Measurements from ENCODE around the gene NAT10. TPM values are rescaled to one million over a fixed set of nuclear protein-coding genes. Genes with fewer than 3 reads are reported as not detected.

NAT10 gene
- total and polyA plus RNA-seq, 2 experiments from 2014 or later, result 44.1 to 58.8 TPM

- Histone ChIP-seq H3K9me2 (ENCODE audit: insufficient read depth) (no peaks in the 10 kb centered on the region), H3K4me3 (no peak overlapping the region), H2AFZ (no peak overlapping the region), H3K4me2 (no peak overlapping the region), H3K79me2 (replicated peaks; ENCODE audit: insufficient read depth) (peaks cover 98% of the 10 kb centered on the region), H3K36me3 (ENCODE audit: insufficient read depth) (peaks cover 81% of the 10 kb centered on the region), H4K20me1 (replicated peaks; ENCODE audit: insufficient read depth) (peaks cover 68% of the 10 kb centered on the region), H3K27ac (ENCODE audit: low read depth) (no peak overlapping the region), H3K27me3 (ENCODE audit: insufficient read depth) (no peaks in the 10 kb centered on the region), H3K4me1 (ENCODE audit: insufficient read depth) (no peaks in the 10 kb centered on the region), H3F3A (replicated peaks; ENCODE audit: low read depth) (peaks cover 7% of the 10 kb centered on the region; the same call in 1 of the 2 replicates)
- no peaks in the 10 kb centered on the region for H3K27me3 Mint-ChIP-seq (ENCODE audit: insufficient read depth, low read depth, poor library complexity)
- peaks cover 86% of the 10 kb centered on the region for H3K36me3 Mint-ChIP-seq (ENCODE audit: low read depth)
- DNase-seq (ENCODE audit: low spot score) (no peak), ATAC-seq (no peak)
- H3K9me3 Mint-ChIP-seq, result no peaks in the 10 kb centered on the region
- no peak overlapping the region for H3K27ac Mint-ChIP-seq
- H3K4me3 Mint-ChIP-seq, result no peak overlapping the region
- TF ChIP-seq ZNF331 (CRISPR knock-in tag; IDR thresholded peaks at IDR 0.05; ENCODE audit: low read depth) (no peak), POLR2AphosphoS5 (IDR thresholded peaks at IDR 0.05; ENCODE audit: low read depth) (0 out of 2 replicates have a peak, but pooled peaks have one; percentile 9)
- H3K4me1 Mint-ChIP-seq, result peaks cover 2% of the 10 kb centered on the region; the same call in 1 of the 3 replicates
Observed at GRCh38 chr11:34074391-34074790, 31.0 kb upstream of the NAT10 start.

- DNase-seq (ENCODE audit: low spot score), result no peak
- H3K27me3 Mint-ChIP-seq (ENCODE audit: insufficient read depth, low read depth, poor library complexity), result no peaks in the 10 kb centered on the region
- Histone ChIP-seq H3K27ac (ENCODE audit: low read depth) (no peak overlapping the region), H4K20me1 (replicated peaks; ENCODE audit: insufficient read depth) (peaks cover 63% of the 10 kb centered on the region), H3K4me3 (no peak overlapping the region), H3K9me2 (ENCODE audit: insufficient read depth) (no peaks in the 10 kb centered on the region), H3K27me3 (ENCODE audit: insufficient read depth) (no peaks in the 10 kb centered on the region), H3K36me3 (ENCODE audit: insufficient read depth) (peaks cover 89% of the 10 kb centered on the region), H3K4me2 (no peak overlapping the region), H2AFZ (no peak overlapping the region), H3K79me2 (replicated peaks; ENCODE audit: insufficient read depth) (peaks cover 95% of the 10 kb centered on the region), H3K4me1 (ENCODE audit: insufficient read depth) (no peaks in the 10 kb centered on the region), H3F3A (replicated peaks; ENCODE audit: low read depth) (peaks cover 7% of the 10 kb centered on the region; the same call in 1 of the 2 replicates)
- no peak for ATAC-seq
- H3K4me3 Mint-ChIP-seq, result no peak overlapping the region
- no peaks in the 10 kb centered on the region for H3K9me3 Mint-ChIP-seq
- TF ChIP-seq CREB1 (CRISPR knock-in tag; IDR thresholded peaks at IDR 0.05; ENCODE audit: low read depth), result no peak
- peak; percentile 47 for TF ChIP-seq EZH2phosphoT487 (IDR thresholded peaks at IDR 0.05; ENCODE audit: unreplicated experiment)
- peaks cover 92% of the 10 kb centered on the region for H3K36me3 Mint-ChIP-seq (ENCODE audit: low read depth)
- H3K27ac Mint-ChIP-seq, result no peak overlapping the region
- no peaks in the 10 kb centered on the region for H3K4me1 Mint-ChIP-seq
Observed at GRCh38 chr11:34075178-34075820, 30.1 kb upstream of the NAT10 start.

- TF ChIP-seq ZNF331 (CRISPR knock-in tag; IDR thresholded peaks at IDR 0.05; ENCODE audit: low read depth) (no peak), STAT1 (IDR thresholded peaks at IDR 0.05; ENCODE audit: unreplicated experiment) (no peak)
- Histone ChIP-seq H3K27me3 (ENCODE audit: insufficient read depth) (no peaks in the 10 kb centered on the region), H3K36me3 (ENCODE audit: insufficient read depth) (peaks cover 93% of the 10 kb centered on the region), H3K4me1 (ENCODE audit: insufficient read depth) (no peaks in the 10 kb centered on the region), H3K79me2 (replicated peaks; ENCODE audit: insufficient read depth) (peaks cover 93% of the 10 kb centered on the region), H4K20me1 (replicated peaks; ENCODE audit: insufficient read depth) (peaks cover 58% of the 10 kb centered on the region), H3K4me2 (no peak overlapping the region), H3K4me3 (no peak overlapping the region), H3K27ac (ENCODE audit: low read depth) (no peak overlapping the region), H3F3A (replicated peaks; ENCODE audit: low read depth) (peaks cover 2% of the 10 kb centered on the region), H2AFZ (no peak overlapping the region), H3K9me2 (ENCODE audit: insufficient read depth) (no peaks in the 10 kb centered on the region)
- Mint-ChIP-seq H3K4me1 (no peaks in the 10 kb centered on the region), H3K9me3 (no peaks in the 10 kb centered on the region), H3K4me3 (no peak overlapping the region), H3K27ac (no peak overlapping the region), H3K36me3 (ENCODE audit: low read depth) (peaks cover 96% of the 10 kb centered on the region), H3K27me3 (ENCODE audit: insufficient read depth, low read depth, poor library complexity) (no peaks in the 10 kb centered on the region)
- ATAC-seq (no peak), DNase-seq (ENCODE audit: low spot score) (no peak)
Observed at GRCh38 chr11:34080609-34081008, 24.8 kb upstream of the NAT10 start.
